ENCODE measurements around the gene FRMPD1.

- TF ChIP-seq CTCF (IDR thresholded peaks at IDR 0.05; ENCODE audit: poor library complexity, severe bottlenecking) (no peak), POLR2AphosphoS5 (IDR thresholded peaks at IDR 0.05) (no peak), REST (IDR thresholded peaks at IDR 0.05; ENCODE audit: borderline replicate concordance) (no peak), EP300 (conservative IDR thresholded peaks at IDR 0.05; ENCODE audit: poor library complexity, severe bottlenecking) (no peak)
Observed at GRCh38 chr9:37792122-37792521, 141.4 kb downstream of the FRMPD1 start.
